Measurements from ENCODE around the gene ST6GAL1. TPM values are rescaled to one million over a fixed set of nuclear protein-coding genes. Genes with fewer than 3 reads are reported as not detected.
"Not testable (repeated sequence)": the region's sequence is repeated elsewhere in the genome, so short reads cannot be mapped to it uniquely, and the experiment has no call there.

Gene ST6GAL1
- total RNA-seq, 1 donor from 2014 or later, result 84.3 TPM

GRCh38 chr3:186949281-186949982 lies 19.1 kb downstream of the ST6GAL1 start:
- peak overlapping the region; percentile 23 for H3K4me3 ChIP-seq
- no peaks in the 10 kb centered on the region for H3K9me3 ChIP-seq (replicated peaks)
- intact Hi-C loops (cut with micrococcal nuclease), result no loop called here
- H3K36me3 ChIP-seq, result peaks cover 6% of the 10 kb centered on the region
- H3K27ac ChIP-seq (replicated peaks), result peak overlapping the region; percentile 98
- H3K4me1 ChIP-seq, result peaks cover 76% of the 10 kb centered on the region
- DNase-seq, result peak; percentile 31
- no peak for TF ChIP-seq CTCF (IDR thresholded peaks at IDR 0.05; ENCODE audit: borderline replicate concordance)
- H3K27me3 ChIP-seq (ENCODE audit: low read depth), result no peaks in the 10 kb centered on the region

DNA sequence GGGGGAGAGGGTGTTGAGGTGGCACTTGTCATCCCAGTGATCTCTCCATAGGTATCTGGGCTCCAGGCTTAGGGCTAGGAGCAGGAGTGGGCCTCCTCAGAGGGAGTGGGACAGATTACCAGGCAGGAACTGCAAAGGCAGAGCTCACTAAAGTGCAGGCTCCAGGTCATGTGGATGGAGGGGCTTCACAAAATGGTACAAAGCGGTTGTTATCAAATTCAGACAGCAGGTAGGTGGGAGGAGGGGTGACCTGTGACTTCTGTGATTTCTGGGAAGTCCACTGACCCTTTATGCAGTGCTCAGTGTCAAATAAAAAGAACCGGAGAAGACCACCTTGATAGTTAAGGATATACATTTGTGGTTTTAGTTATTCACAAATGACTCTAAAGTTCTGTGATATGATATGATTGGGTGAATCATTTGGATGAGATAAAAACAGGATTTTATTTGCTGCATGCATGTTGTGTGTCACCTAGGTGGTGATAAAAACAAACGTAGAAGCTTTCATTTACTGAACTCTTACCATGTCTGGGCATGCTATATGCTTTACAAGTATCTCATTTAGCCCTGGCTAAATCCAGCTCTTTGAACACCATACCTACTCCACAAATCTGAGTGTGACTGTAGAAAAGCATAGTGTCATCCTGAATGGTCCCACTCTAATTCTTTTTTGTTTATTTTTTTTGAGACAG lies 20.2 kb downstream of the ST6GAL1 start:
- H3K4me1 ChIP-seq, result peaks cover 72% of the 10 kb centered on the region
- intact Hi-C loops (cut with micrococcal nuclease), result no loop called here
- H3K4me3 ChIP-seq, result peak overlapping the region; percentile 23
- no peaks in the 10 kb centered on the region for H3K27me3 ChIP-seq (ENCODE audit: low read depth)
- H3K36me3 ChIP-seq, result peaks cover 4% of the 10 kb centered on the region
- no peak for TF ChIP-seq CTCF (IDR thresholded peaks at IDR 0.05; ENCODE audit: borderline replicate concordance)
- no peaks in the 10 kb centered on the region for H3K9me3 ChIP-seq (replicated peaks)
- DNase-seq, result no peak
- H3K27ac ChIP-seq (replicated peaks), result peak overlapping the region; percentile 98

DNA sequence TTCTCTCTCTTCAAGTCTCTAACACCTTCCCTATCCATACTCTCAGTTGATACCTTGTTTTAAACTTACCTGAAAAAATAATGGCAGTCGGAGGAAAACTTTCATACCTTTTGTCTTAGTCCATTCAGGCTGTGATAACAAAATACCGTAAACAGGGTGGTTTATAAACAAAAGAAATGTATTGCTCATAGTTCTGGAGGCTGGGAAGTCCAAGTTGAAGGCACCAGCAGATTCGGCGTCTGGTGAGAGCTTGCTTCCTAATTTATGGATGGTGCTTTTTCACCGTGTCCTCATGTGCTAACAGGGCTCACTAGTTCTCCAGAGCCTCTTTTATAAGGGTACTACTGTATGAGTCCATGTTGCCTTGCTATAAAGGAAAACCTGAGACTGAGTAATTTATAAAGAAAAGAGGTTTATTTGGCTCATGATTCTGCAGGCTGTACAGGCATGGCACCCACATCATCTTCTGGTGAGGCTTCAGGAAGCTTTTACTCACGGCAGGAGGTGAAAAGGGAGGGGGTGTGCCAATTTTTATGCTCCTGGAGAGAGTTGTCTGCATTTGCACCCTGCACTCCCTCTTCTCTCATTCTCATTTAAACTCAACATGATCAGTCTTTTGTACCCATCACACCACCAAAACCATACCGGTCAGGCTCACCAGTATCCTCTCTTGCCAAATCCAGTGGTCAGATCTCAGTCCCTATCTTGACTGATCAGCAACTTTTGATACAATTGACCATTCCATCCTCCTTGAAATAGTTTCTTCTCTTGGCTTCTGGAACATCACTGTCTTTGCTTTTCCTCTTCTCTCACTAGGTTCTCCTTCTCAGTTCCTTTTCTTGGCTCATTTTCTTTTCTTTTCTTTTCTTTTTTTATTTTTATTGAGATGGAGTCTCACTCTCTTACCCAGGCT lies 21.6 kb downstream of the ST6GAL1 start:
- intact Hi-C loops (cut with micrococcal nuclease), result no loop called here
- Histone ChIP-seq H3K4me1 (peaks cover 75% of the 10 kb centered on the region), H3K4me3 (no peak overlapping the region), H3K27ac (replicated peaks) (peak overlapping the region; percentile 80), H3K9me3 (replicated peaks) (no peaks in the 10 kb centered on the region), H3K36me3 (peaks cover 4% of the 10 kb centered on the region), H3K27me3 (ENCODE audit: low read depth) (no peaks in the 10 kb centered on the region)
- no peak for TF ChIP-seq CTCF (IDR thresholded peaks at IDR 0.05; ENCODE audit: borderline replicate concordance)
- no peak for DNase-seq

GRCh38 chr3:186953011-186953487 lies 22.7 kb downstream of the ST6GAL1 start:
- Histone ChIP-seq H3K4me1 (peaks cover 68% of the 10 kb centered on the region), H3K4me3 (no peak overlapping the region), H3K9me3 (replicated peaks) (no peaks in the 10 kb centered on the region), H3K27me3 (ENCODE audit: low read depth) (no peaks in the 10 kb centered on the region), H3K36me3 (peaks cover 4% of the 10 kb centered on the region), H3K27ac (replicated peaks) (peak overlapping the region; percentile 80)
- TF ChIP-seq CTCF (IDR thresholded peaks at IDR 0.05; ENCODE audit: borderline replicate concordance), result no peak
- intact Hi-C loops (cut with micrococcal nuclease), result no loop called here
- no peak for DNase-seq

DNA sequence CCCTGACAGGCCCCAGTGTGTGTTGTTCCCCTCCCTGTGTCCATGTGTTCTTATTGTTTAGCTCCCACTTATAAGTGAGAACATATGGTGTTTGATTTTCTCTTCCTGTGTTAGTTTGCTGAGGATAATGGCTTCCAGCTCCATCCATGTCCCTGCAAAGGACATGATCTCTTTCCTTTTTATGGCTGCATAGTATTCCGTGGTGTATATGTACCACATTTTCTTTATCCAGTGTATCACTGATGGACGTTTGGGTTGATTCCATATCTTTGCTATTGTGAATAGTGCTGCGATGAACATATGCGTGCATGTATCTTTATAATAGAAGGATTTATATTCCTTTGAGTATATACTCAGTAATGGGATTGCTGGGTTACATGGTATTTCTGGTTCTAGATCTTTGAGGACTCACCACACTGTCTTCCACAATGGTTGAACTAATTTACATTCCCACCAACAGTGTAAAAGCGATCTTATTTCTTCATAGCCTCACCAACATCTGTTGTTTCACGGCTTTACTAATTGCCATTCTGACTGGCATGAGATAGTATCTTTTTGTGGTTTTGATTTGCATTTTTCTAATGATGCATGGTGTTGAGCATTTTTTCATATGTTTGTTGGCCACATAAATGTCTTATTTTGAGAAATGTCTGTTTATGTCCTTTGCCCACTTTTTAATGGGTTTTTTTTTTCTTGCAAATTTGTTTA lies 23.8 kb downstream of the ST6GAL1 start:
- DNase-seq; H3K36me3 ChIP-seq; intact Hi-C loops (cut with micrococcal nuclease); H3K27me3 ChIP-seq (ENCODE audit: low read depth); H3K4me3 ChIP-seq; H3K9me3 ChIP-seq (replicated peaks): not testable (repeated sequence)
- H3K4me1 ChIP-seq, result peaks cover 69% of the 10 kb centered on the region
- peak overlapping the region; percentile 80 for H3K27ac ChIP-seq (replicated peaks)
